ENCODE data around the gene PPP3CA. TPM values are rescaled to one million over a fixed set of nuclear protein-coding genes. Genes with fewer than 3 reads are reported as not detected.

PPP3CA gene
- total RNA-seq, 1 donor from 2014 or later, result 78.2 TPM

GRCh38 chr4:101174679-101175345 lies 172.5 kb downstream of the PPP3CA start:
- DNase-seq, result peak; percentile 18

GRCh38 chr4:101172369-101172768 lies 175.0 kb downstream of the PPP3CA start:
- no peak for DNase-seq

- DNase-seq, result no peak
Measured at GRCh38 chr4:101171747-101172146, 175.6 kb downstream of the PPP3CA start.

- DNase-seq, result peak; percentile 56
Measured at GRCh38 chr4:101169044-101170014, 178.0 kb downstream of the PPP3CA start.

- no peak for DNase-seq
Measured at GRCh38 chr4:101163936-101164335, 183.4 kb downstream of the PPP3CA start.

- no peak for DNase-seq
Measured at GRCh38 chr4:101162990-101163380, 184.3 kb downstream of the PPP3CA start.

- no peak for DNase-seq
Measured at GRCh38 chr4:101160792-101161592, 186.3 kb downstream of the PPP3CA start.

- no peak for DNase-seq
Measured at GRCh38 chr4:101158507-101158906, 188.8 kb downstream of the PPP3CA start.

- DNase-seq, result no peak
Measured at GRCh38 chr4:101158134-101158482, 189.2 kb downstream of the PPP3CA start.

GRCh38 chr4:101157415-101158133 lies 189.8 kb downstream of the PPP3CA start:
- no peak for DNase-seq

GRCh38 chr4:101156619-101157310 lies 190.6 kb downstream of the PPP3CA start:
- no peak for DNase-seq

GRCh38 chr4:101155945-101156344 lies 191.4 kb downstream of the PPP3CA start:
- DNase-seq, result no peak

GRCh38 chr4:101155368-101155767 lies 192.0 kb downstream of the PPP3CA start:
- no peak for DNase-seq

- DNase-seq, result no peak
Measured at GRCh38 chr4:101153653-101154052, 193.7 kb downstream of the PPP3CA start.

- DNase-seq, result no peak
Measured at GRCh38 chr4:101152521-101152920, 194.8 kb downstream of the PPP3CA start.

GRCh38 chr4:101148551-101148950 lies 198.8 kb downstream of the PPP3CA start:
- DNase-seq, result no peak

- no peak for DNase-seq
Measured at GRCh38 chr4:101147283-101147682, 200.0 kb downstream of the PPP3CA start.

- DNase-seq, result no peak
Measured at GRCh38 chr4:101145021-101145420, 202.3 kb downstream of the PPP3CA start.

- DNase-seq, result no peak
Measured at GRCh38 chr4:101142259-101142658, 205.1 kb downstream of the PPP3CA start.

- no peak for DNase-seq
Measured at GRCh38 chr4:101141855-101142254, 205.5 kb downstream of the PPP3CA start.

GRCh38 chr4:101141230-101141629 lies 206.1 kb downstream of the PPP3CA start:
- no peak for DNase-seq
